Pons (tissue), 1 donor: ENCODE results near the gene UBQLN1.

Experiments used
- DNase-seq: peaks from one replicate; pipeline ENCODE4 v3.0.0-alpha.2; 2016; ENCODE audit warnings: low spot score

Gene UBQLN1

DNA sequence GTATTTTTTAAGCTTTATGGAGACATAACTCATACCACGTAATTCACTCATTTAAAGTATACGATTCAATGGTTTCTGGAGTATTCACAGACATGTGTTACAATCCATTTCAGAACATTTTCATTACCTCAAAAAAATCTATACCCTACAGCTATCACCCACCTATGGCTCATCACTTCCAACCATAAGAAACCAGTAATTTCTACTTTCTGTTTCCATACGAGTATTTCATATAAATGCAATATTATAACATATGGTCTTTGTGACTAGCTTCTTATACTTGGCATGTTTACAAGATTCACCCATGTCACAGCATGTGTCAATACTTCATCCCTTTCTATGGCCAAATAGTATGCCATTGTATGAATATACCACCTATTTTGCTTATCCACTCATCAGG lies 18.8 kb downstream of the UBQLN1 start:
- no peak for DNase-seq

DNA sequence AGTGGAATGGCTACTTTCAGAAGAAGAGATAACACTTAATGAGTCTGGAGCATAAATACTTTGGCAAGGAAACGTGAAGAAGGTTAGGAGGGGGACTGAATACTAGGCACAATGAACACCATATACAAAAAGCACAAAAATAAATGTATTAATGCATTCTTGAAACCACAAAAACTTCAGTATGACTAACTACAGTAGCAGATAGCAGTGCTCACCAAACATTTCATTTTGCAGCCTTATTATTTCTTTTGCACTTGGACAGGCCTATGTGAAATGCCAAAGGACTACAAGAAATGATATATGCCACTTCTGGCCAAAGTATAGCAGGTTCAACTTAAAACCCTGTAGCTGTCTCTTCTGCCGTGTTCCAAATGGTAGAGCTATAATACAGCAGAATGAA lies 26.3 kb downstream of the UBQLN1 start:
- DNase-seq, result no peak

DNA sequence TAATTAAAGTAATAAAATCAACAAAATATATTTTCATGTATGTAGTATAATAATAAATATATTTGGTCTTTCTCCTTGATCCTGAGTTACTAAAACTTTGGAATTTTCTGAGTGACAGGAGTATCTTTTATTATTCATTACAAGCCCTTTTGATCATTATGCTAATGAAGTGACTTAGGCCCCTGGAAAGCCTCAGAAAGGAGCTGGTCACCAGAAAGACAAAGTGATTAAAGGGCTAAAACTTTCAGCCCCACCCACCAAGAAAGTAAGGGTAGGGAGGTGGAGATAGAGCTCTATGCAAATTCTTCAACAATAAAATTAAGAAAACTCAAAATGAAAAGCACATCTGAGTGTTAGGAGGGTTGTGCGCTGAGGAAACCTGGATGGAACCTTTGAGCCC lies 27.5 kb downstream of the UBQLN1 start:
- no peak for DNase-seq

DNA sequence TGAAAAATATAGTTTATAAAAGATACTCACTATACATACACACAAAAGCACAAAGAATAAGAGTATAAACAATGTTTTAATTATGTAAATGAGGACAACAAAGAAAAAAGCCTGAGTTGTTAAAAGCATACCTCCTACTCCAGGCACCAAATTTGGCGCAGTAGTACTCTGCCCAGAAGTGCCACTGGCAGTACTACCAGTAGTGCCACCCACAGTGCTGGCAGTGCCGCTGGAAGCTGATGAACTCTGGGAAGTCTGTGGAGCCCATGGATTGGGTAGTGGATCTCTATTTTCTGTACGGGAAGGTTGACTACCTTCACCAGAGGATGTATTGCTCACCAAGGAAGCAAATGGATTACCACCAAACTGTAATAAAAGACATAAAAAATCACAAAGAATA lies 30.2 kb downstream of the UBQLN1 start:
- DNase-seq, result no peak

DNA sequence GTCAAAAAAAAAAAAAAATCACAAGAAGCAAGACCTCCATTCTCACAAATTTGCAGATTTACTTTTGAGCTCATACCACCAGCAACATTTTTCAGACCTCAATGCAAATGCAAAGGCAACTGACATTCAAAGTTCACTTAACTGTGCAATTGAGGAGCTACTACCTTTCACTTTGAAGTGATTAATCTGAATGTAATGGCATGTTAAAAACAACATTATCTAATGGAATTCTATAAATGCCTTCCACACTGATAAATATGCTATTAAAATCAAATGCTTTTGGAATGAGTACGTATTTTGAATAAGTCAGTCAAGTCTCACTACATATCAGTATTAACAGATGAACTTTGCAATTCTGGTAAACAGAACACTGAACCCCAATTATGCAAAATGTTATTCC lies 32.3 kb downstream of the UBQLN1 start:
- DNase-seq, result no peak

DNA sequence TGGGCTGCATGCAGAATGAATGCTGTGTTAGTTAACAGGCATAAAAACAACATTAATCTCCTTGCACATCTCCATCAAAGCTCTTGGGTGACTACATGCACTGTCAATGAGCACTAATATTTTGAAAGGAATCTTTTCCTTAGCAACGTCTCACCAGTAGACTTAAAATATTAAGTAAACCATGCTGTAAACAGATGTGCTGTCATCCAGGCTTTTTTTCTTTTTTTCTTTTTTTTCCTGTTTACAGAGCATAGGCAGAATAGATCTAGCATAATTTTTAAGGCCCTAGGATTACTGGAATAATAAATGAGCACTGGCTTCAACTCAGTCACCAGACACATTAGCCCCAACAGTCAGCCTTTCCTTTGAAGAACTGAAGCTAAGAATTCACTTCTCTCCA lies 36.3 kb downstream of the UBQLN1 start:
- DNase-seq, result no peak

DNA sequence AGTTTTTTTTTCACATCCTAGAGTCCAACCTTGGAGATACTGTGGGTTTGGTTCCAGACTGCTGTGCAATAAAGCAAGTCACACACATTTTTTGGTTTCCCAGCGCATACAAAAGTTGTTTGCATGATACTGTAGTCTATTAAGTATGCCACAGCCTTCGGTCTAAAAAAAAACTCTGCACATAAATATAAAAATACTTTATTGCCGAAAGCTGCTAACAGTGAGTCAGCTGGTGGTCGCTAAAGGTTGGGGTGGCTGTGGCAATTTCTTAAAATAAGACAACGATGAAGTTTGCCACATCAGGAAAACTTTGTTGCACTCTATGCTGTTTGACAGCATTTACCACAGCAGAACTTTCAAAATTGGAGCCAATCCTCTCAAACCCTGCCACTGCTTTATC lies 37.4 kb downstream of the UBQLN1 start:
- DNase-seq, result no peak

DNA sequence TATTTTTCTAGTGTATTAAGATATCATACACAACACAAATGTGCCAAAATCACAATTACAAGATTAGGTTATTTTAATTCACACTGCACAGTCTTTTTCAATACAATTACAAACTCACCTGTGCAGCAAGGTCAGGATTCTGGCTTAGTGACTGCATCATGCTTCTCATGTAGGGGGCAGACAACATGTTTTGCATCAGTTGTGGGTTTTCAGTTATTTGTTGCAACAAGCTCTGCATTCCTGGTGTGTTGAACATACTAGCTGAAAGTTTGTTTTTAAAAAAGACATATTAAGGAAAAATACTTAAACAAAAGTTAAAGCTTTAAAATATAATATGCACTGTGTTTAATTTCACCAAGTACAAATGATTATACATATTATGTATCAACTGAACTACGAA lies 38.7 kb downstream of the UBQLN1 start:
- no peak for DNase-seq

DNA sequence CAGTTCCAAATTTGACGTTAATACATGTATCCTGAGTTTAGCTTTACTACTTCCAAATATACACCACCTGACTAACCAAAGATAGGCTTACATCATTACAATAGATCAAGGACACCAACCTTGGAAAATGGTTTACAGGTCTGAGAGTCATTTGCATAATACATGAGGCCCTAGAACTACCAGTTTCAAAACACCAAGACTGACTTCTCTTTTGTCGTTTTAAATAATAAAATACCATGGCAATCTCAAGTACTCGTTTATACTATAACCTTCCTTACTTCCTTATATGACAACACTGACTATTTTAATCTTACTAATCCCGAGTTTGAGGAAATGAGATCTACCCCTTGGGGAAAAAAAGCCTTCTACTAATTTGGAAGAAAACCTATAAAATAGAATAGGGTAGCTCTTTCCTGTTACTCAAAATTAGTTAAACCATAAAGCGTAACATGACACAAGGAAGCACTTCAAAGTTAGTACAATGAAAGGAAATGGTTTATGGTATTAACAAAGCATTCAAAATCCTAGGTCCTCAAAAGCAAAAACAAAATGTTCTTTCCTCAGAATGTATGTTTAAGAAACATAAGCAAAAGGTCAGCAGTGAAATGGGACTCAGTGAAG lies 42.1 kb downstream of the UBQLN1 start:
- DNase-seq, result no peak

DNA sequence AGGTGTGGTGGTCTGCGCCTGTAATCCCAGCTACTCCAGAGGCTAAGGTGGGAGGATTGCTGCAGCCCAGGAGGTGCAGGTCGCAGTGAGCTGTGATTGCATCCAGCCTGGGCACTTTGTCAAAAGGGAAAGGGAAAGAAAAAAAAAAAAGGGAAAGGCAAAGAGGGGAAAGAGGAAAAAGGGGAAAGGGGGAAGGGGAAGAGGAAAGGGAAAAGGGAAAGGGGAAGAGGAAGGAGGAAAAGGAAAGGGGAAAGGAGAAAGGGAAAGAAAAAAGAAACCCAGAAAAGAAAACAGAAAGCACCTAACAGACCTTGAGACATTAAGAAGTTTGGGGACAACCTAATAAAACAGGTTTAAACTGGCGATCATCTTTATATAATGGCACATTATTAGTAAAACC lies 44.8 kb downstream of the UBQLN1 start:
- no peak for DNase-seq

DNA sequence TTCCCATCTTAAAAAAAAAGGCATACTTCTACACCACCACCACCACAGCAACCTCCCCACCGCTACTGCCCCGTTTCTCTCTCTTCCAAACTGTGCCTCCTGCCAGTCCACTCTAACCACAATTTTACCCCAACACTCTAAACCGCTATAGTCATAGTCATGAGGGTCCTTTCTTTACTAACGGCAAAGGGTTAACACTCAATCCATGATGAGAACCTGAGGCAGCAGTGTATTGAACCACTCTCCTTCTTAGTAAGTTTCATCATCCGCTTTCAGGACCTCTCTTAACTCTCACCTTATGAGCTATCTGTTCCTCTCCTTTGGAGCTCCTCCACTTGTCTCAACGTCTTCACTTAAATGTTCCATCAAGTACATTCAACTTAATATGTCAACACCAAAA lies 50.8 kb downstream of the UBQLN1 start:
- DNase-seq, result no peak

DNA sequence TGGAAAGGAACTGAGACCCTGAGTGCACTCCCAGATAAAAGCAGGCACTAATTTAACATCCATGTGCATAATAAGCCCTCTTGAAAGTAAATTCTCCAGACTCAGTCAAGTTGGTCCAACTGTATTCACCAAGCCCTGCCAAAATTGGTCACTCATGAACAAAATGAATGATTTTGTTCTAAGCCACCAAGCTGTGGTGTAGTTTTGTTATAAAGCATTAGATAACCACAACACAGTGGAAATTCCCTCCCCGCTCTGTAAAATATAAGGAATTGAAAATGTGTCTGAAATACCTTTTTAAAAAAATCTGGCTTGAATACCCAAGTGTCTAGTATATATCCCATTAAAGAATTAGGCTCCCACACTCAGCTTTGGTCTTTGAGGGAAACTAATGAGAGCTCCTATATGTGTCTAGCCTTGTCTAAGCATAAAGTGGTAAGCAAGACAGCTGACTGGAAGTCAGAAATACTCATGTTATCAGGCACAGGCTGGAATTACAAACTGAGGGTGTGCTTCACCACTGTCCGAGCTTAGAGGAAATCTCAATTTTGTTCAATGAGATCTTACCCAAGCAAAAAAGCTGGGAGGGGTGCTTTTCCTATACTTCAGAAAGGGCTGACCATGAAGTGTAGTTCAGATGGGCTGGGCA lies 51.6 kb downstream of the UBQLN1 start:
- no peak for DNase-seq

DNA sequence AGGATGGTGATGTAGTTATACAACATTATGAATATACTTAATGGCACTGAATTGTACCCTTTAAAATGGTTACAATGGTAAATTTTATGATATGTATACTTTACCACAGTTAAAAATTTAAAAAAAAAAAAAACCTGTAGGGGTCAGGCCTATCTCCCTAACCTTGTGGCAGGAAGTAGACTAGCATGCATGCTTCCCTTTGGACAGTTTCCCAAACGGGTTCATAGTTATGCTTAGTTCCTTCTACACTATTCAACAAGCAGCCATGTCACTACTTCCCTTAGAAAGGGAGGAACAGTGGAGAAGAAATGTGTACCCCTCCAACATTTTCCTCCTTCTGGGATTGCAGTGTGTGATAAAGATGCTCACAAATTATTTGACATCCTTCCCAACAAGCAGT lies 52.3 kb downstream of the UBQLN1 start:
- no peak for DNase-seq

DNA sequence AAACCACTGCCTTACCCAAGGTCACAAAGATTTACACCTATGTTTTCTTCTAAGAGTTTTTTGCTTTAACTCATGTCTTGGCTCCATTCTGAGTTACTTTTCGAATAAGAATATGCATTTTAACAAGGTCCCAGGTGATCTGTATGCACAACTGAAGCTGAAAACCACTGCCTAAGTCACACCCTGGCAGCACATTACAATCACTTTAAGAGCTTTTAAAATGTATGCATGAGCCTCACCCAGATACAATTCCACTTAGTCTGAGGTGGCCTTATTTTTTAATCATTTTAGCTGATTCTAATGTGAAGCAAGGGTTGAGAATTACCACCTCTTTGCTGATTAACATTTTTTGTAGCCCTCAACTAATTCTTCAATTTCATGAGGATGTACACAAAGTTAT lies 55.3 kb downstream of the UBQLN1 start:
- DNase-seq, result no peak

DNA sequence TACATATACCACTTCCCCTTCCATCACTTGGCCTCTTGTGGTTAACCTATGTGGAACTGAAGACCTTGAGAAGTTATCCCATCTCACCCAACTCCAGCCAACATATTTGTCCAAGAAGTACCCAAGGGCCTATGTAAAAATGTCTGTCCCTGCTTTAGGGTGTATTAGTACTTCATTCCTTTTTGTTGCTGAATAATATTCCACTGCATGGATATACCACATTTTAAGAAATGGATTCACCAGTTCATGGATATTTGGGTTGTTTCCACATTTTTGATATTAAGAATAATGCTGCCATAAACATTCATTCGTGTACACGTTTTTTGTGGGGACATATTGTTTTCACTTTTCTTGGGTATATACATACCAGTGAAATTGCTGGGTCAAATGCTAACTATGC lies 56.2 kb downstream of the UBQLN1 start:
- no peak for DNase-seq

DNA sequence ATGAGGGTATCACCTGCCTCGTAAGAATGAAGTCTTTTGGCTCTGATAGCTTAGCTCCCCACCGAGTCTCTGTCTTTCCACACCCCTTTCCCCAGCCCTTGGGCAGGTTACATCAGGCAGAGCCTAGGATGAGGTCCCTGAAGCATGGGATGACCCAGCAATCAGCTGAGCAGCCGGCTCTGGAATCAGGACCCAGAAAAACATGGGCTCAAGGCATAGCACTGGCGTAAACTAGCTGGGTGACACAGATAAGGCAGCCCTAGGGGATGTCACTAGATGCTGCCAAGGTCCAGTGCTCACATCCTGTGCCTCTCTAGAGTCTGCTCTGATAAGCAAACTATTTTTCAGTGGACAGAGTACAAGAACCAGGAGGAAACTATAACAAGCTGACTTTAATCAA lies 58.2 kb downstream of the UBQLN1 start:
- DNase-seq, result no peak

DNA sequence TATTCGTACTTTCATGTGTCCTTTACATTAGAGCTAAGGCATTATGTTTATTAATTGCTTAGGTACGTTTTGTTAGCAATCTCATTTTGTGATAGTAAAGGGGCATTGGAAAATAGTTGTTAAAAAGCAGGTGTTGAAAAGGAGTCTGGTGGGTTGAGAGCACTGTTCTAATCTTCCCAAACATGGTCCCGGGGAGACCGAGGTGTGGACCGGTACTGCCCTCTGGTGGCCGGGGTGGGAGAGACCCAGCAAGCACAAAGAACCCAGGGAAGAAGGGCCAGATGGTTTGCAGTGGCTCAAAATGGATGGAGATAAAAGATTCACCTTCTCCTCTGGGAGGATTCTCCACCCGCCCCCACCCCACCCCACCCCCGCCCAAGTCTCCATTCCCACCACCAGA lies 58.7 kb downstream of the UBQLN1 start:
- DNase-seq, result peak; percentile 22

DNA sequence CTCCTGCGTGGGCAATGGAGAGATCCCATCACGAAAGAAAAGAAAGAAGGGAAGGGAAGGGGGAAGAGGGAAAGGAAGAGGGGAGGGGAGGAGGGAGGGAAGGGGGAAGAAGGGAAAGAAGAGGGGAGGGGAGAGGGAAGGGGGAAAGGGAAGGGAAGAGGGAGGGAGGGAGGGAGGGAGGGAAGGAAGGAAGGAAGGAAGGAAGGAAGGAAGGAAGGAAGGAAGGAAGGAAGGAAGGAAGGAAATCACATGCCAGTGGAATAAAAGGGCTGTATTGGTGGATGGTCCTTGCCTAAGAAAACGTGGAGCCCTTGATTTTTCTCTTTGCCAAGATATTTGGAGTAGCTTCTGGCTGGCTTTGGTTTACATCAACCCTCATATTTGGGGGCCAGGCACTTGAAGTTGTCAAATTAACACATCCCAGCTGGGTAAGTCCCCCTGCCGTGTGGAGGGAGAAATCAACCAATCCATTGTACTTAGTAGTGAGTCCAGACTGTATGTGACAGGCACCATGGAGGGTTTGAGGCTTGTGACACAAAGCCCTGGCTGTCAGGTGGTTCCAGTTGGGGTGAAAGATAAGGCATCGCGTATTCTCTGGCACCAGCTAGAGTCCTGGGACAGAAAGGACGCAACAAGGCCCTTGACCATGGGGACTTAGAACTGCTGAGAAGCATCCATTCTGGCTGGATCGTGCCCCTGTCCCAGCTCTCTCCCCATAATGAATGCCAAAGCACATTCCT lies 61.1 kb downstream of the UBQLN1 start:
- DNase-seq, result peak; percentile 40

DNA sequence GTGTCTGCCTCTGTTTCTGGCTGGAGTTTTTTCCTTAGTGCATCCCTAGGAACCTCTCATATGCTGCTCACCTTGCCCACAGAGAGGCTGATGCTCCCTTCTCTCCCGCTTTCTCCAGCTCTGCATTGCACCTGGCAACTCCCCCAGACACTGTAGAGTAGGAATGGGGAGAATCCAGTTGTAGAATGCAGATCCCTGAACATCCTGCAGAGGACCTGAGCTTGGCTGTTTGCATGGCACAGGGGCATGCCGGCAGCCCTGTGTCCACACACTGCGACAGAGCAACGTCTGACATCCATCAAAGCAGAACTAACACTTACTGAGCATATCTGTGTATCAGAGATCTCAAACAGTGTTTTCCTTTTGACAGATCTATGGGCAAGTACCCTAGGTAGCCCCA lies 65.0 kb downstream of the UBQLN1 start:
- DNase-seq, result no peak

DNA sequence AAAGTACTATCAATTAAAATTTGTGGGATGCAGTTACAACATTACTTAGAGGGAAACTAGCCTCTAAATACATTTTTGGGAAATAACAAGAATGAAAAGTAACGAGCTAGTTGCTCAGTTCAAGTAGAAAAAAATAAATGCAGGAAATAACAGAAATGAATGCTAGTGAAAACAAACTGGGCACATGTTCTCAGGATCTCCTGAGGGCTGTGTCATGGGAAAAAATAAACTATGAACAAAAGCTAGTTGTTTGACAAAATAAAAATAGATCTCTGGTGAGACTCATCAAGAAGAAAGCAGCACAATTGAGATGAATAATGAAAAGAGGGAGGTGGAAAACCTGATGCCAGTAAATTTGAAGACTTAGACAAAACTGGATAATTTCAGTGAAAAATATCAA lies 68.5 kb downstream of the UBQLN1 start:
- peak; percentile 56 for DNase-seq

DNA sequence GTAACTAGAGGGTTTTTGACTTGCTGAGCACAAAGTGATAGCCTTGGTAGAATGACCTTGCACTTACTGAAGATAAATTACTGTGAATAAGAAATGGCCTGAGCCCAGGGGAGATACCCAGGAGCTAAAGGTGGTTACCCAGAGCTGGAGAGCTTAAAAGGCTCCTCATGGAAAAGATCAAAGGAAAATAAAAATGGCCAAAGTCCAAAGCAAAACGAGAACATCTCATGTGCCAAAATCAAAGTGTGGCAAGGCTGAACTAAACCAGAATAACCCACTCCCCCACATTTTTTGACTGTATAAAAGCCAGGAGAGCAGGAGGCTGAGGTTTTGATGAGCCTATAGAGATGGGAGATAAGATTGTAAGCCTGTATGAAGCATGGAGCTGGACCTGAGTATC lies 70.4 kb downstream of the UBQLN1 start:
- no peak for DNase-seq

DNA sequence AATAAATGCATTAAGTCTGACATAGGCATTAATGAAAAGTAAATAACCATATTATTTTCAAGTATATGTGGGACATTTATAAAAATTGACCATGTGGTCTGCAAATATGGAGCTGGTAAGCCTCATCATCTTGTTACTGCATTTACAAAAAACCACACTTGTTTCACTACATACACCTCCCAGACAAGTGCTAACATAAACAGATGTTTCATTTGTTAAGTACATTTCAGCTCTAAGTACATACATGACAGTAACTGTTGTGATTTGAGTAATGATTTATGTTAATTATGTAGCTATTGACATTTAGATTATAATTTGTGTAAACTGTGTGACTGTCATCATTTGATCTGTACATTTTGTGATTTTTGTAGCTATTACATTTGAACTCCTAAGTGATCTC lies 70.9 kb downstream of the UBQLN1 start:
- DNase-seq, result no peak

DNA sequence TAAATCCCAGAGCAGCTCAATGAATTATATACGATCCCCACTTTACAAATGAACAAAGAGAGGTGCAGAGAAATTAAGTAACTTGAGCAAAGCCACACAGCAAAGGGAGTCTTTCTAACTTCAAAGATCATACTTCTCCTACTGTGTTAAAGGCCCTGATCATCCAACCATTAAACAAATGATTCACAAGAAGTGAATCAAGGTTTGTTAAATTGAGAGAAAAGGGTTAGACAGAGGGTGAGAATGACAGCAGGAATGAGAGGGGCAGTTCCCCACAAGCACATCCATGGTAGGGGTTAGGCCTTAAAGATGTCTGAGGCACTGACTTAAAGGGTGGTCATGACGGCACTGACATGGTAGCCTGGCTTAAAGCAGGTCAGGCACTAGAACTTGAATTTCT lies 74.1 kb downstream of the UBQLN1 start:
- no peak for DNase-seq

DNA sequence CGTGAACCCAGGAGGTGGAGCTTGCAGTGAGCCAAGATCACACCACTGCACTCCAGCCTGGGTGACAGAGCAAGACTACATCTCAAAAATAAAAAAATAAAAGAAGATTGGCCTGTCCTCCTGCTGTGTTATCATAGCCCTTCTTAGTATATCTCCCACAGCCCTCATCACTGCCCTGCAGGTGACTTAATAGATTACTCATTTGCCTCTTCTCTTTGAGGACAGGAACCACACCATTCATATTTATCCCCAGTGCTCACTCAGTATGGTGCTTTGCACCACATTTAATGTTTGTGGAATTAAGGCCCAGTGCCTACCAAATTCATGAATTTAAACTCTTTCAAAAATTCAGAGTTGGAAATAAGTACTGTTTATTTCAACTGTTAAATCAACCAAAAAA lies 74.5 kb downstream of the UBQLN1 start:
- no peak for DNase-seq
